SH-SY5Y (cell line): ENCODE measurements around the gene ADAMTS13.

Experiments
- GATA2 ChIP-seq: IDR thresholded peaks from 2 replicates; pipeline ENCODE4 v1.6.1; 2011; ENCODE audit warnings: mild to moderate bottlenecking, low read depth, low read length
- GATA3 ChIP-seq: IDR thresholded peaks from 2 replicates; pipeline ENCODE4 v1.6.1; 2011; ENCODE audit warnings: low read depth, mild to moderate bottlenecking, low read length, moderate library complexity

ADAMTS13 gene

GRCh38 chr9:133385452-133385851 is 36.7 kb upstream of the ADAMTS13 start:
- TF ChIP-seq GATA3 = no peak
- TF ChIP-seq GATA2 = no peak

- no peak for TF ChIP-seq GATA2
- TF ChIP-seq GATA3 = no peak
These were observed 35.8 kb upstream of the ADAMTS13 start for GRCh38 chr9:133386338-133386737.

- no peak for TF ChIP-seq GATA2
- no peak for TF ChIP-seq GATA3
These were observed 34.5 kb upstream of the ADAMTS13 start for GRCh38 chr9:133387680-133388079.

GRCh38 chr9:133389025-133389557 is 33.1 kb upstream of the ADAMTS13 start:
- TF ChIP-seq GATA2 (no peak), GATA3 (no peak)

- TF ChIP-seq GATA2 (no peak), GATA3 (no peak)
These were observed 32.6 kb upstream of the ADAMTS13 start for GRCh38 chr9:133389562-133389961.

GRCh38 chr9:133390713-133391112 is 31.5 kb upstream of the ADAMTS13 start:
- no peak for TF ChIP-seq GATA2
- TF ChIP-seq GATA3 = no peak

- TF ChIP-seq GATA2 = no peak
- no peak for TF ChIP-seq GATA3
These were observed 28.8 kb upstream of the ADAMTS13 start for GRCh38 chr9:133393399-133393798.

GRCh38 chr9:133394687-133395271 is 27.4 kb upstream of the ADAMTS13 start:
- no peak for TF ChIP-seq GATA3
- no peak for TF ChIP-seq GATA2

- no peak for TF ChIP-seq GATA3
These were observed 25.2 kb upstream of the ADAMTS13 start for GRCh38 chr9:133396952-133397351.

GRCh38 chr9:133397370-133397769 is 24.8 kb upstream of the ADAMTS13 start:
- TF ChIP-seq GATA3 (no peak), GATA2 (no peak)

GRCh38 chr9:133397895-133398294 is 24.3 kb upstream of the ADAMTS13 start:
- TF ChIP-seq GATA3 = no peak
- no peak for TF ChIP-seq GATA2

GRCh38 chr9:133400292-133400691 is 21.9 kb upstream of the ADAMTS13 start:
- no peak for TF ChIP-seq GATA2

GRCh38 chr9:133401588-133401987 is 20.6 kb upstream of the ADAMTS13 start:
- TF ChIP-seq GATA3 (no peak), GATA2 (no peak)

GRCh38 chr9:133402689-133403088 is 19.5 kb upstream of the ADAMTS13 start:
- TF ChIP-seq GATA3 = no peak
- TF ChIP-seq GATA2 = no peak

- TF ChIP-seq GATA2 (no peak), GATA3 (no peak)
These were observed 18.3 kb upstream of the ADAMTS13 start for GRCh38 chr9:133403766-133404453.
